A549 (cell line): ENCODE results near the gene AKNAD1. TPM values are rescaled to one million over a fixed set of nuclear protein-coding genes. Genes with fewer than 3 reads are reported as not detected.

Experiments
- ATAC-seq, 2 experiments: fragments of 200-7000 bp in 1 of 2; fragments of >200 bp in 1 of 2; cut with Nextera tagmentation in 1 of 2; cut with Tn5 transposase in 1 of 2; 3 replicates each; pipeline versions ENCODE4 v1.8.0 to v1.9.1; 2018 to 2020; ENCODE audit warnings: mild to moderate bottlenecking in 1 of 2, moderate library complexity in 1 of 2
- CTCF ChIA-PET: fragments of 300-600 bp; sonication (Branson Sonifier 250); formaldehyde crosslinking; extraction: SDS; loops from one replicate; lab custom pipeline; 2021; ENCODE audit warnings: antibody characterized with exemption, inconsistent platforms; lab: Yijun Ruan, JAX
- POLR2A ChIA-PET: fragments of 350-600 bp; formaldehyde crosslinking; extraction: SDS; loops from one replicate; lab custom pipeline; 2021; ENCODE audit warnings: antibody characterized with exemption, inconsistent platforms; lab: Yijun Ruan, JAX
- DNase-seq, 2 experiments: peaks; one replicate each; pipeline versions ENCODE4 v3.0.0 to v3.0.0-alpha.2; 2011 to 2016; ENCODE audit warnings: low read depth in 1 of 2, low spot score in 1 of 2
- FAIRE-seq: peaks from 2 replicates; lab custom pipeline; 2011; peaks lifted over from hg19 to GRCh38; lab: Jason Lieb, UNC
- H3K27ac ChIP-seq, 2 experiments: fragments of >200 bp; sonication (Bioruptor Twin); formaldehyde crosslinking; 3 replicates each; pipeline ENCODE4 v1.5.1; 2016 to 2017
- H3K4me1 ChIP-seq: fragments of >200 bp; sonication (Bioruptor Twin); formaldehyde crosslinking; 3 replicates; pipeline ENCODE4 v1.6.1; 2016
- H3K4me2 ChIP-seq: fragments of >200 bp; sonication (Bioruptor Twin); formaldehyde crosslinking; 3 replicates; pipeline ENCODE4 v1.6.1; 2016
- H3K4me3 ChIP-seq: fragments of >200 bp; sonication (Bioruptor Twin); formaldehyde crosslinking; 3 replicates; pipeline ENCODE4 v1.5.1; 2016
- H3K9me3 ChIP-seq: fragments of >200 bp; sonication (Bioruptor Twin); formaldehyde crosslinking; 3 replicates; pipeline ENCODE4 v1.6.1; 2016
- CEBPB ChIP-seq, 2 experiments: fragments of >200 bp in 1 of 2; sonication (Bioruptor Twin) in 1 of 2; formaldehyde crosslinking in 1 of 2; IDR thresholded peaks; 2 replicates each; pipeline ENCODE4 v1.6.1; 2012 to 2016
- EHF ChIP-seq: fragments of 250-450 bp; sonication (Bioruptor Pico); IDR thresholded peaks from 2 replicates; pipeline ENCODE4 v1.5.0; 2020; ENCODE audit warnings: mild to moderate bottlenecking
- EHMT2 ChIP-seq: fragments of 200-600 bp; sonication (generic); IDR thresholded peaks from 2 replicates; pipeline ENCODE4 v1.6.1; 2016; ENCODE audit warnings: antibody characterized with exemption, low read depth, mild to moderate bottlenecking, moderate library complexity
- EP300 ChIP-seq, 2 experiments: fragments of >200 bp; sonication (Bioruptor Twin); formaldehyde crosslinking; IDR thresholded peaks; 2 replicates in 1 of 2; 3 replicates in 1 of 2; pipeline ENCODE4 v1.6.1; 2016 to 2017
- FOSL2 ChIP-seq, 2 experiments: fragments of 450-650 bp in 1 of 2; fragments of >200 bp in 1 of 2; sonication (Bioruptor Twin) in 1 of 2; formaldehyde crosslinking; IDR thresholded peaks; 2 replicates each; pipeline versions ENCODE4 v1.5.0 to v1.6.1; 2016 to 2020; ENCODE audit warnings: mild to moderate bottlenecking in 1 of 2, moderate library complexity in 1 of 2
- HDAC2 ChIP-seq: fragments of 200-600 bp; sonication (generic); IDR thresholded peaks from 2 replicates; pipeline ENCODE4 v1.6.1; 2016
- HEYL ChIP-seq: fragments of 250-450 bp; sonication (Bioruptor Pico); IDR thresholded peaks from 2 replicates; pipeline ENCODE4 v1.8.0; 2021; ENCODE audit warnings: mild to moderate bottlenecking, moderate library complexity
- HOXA7 ChIP-seq: fragments of 250-450 bp; sonication (Bioruptor Pico); IDR thresholded peaks from 2 replicates; pipeline ENCODE4 v1.5.0; 2020; ENCODE audit warnings: mild to moderate bottlenecking, moderate library complexity
- HOXB5 ChIP-seq: fragments of 250-450 bp; sonication (Bioruptor Pico); IDR thresholded peaks from 2 replicates; pipeline ENCODE4 v1.5.0; 2020; ENCODE audit warnings: mild to moderate bottlenecking, moderate library complexity
- KDM1A ChIP-seq: fragments of 200-600 bp; sonication (generic); IDR thresholded peaks from 2 replicates; pipeline ENCODE4 v1.6.1; 2016; ENCODE audit warnings: low read depth, mild to moderate bottlenecking
- POLR2A ChIP-seq: IDR thresholded peaks from 2 replicates; pipeline ENCODE4 v1.6.1; 2012; ENCODE audit warnings: mild to moderate bottlenecking, low read length
- RCOR1 ChIP-seq: fragments of 150-350 bp; IDR thresholded peaks from 2 replicates; pipeline ENCODE4 v1.6.1; 2014; ENCODE audit warnings: antibody characterized with exemption, low read length, low read depth
- RFX5 ChIP-seq: fragments of 450-650 bp; IDR thresholded peaks from 2 replicates; pipeline ENCODE4 v1.7.1; 2014; ENCODE audit warnings: antibody characterized with exemption, mild to moderate bottlenecking, moderate library complexity
- RNF2 ChIP-seq: fragments of 200-600 bp; sonication (generic); IDR thresholded peaks from 2 replicates; pipeline ENCODE4 v1.6.1; 2016; ENCODE audit warnings: low read depth, mild to moderate bottlenecking, antibody characterized with exemption, moderate library complexity, borderline replicate concordance
- SMC3 ChIP-seq: fragments of >200 bp; sonication (Bioruptor Twin); formaldehyde crosslinking; IDR thresholded peaks from 3 replicates; pipeline ENCODE4 v1.6.1; 2018; ENCODE audit warnings: inconsistent platforms
- SREBF2 ChIP-seq: fragments of 450-650 bp; IDR thresholded peaks from 2 replicates; pipeline ENCODE4 v1.6.1; 2014; ENCODE audit warnings: mild to moderate bottlenecking, moderate library complexity
- ZNF302 ChIP-seq: fragments of 250-450 bp; sonication (Bioruptor Pico); IDR thresholded peaks from 2 replicates; pipeline ENCODE4 v1.9.0; 2021; ENCODE audit warnings: inconsistent platforms, mild to moderate bottlenecking, moderate library complexity
- ZSCAN20 ChIP-seq: fragments of 250-450 bp; sonication (Bioruptor Pico); IDR thresholded peaks from 2 replicates; pipeline ENCODE4 v1.8.0; 2022; ENCODE audit warnings: mild to moderate bottlenecking, moderate library complexity
- WGBS: methylation state at CpG from one replicate; pipeline ENCODE4 v1.1.6; 2017; ENCODE audit errors: missing lambda C conversion rate; 5-methylcytosine and 5-hydroxymethylcytosine counted together
- polyA plus RNA-seq, 4 experiments: library from polyadenylated mRNA; depleted of rRNA in 3 of 4; stranded (reverse); fragments of >200 nt; fragmentation: RNase III in 1 of 4; extraction: RNeasy Plus Mini Kit Qiagen cat#74134 plus additional on column Dnase treatment in 1 of 4; gene quantifications; 2 replicates in 3 of 4; 3 replicates in 1 of 4; pipeline ENCODE4 v1.2.3, GENCODE V29; 2011 to 2017
- TF ChIP-seq, protein P1 (sequence below): fragments of >200 bp; sonication (Bioruptor Twin); formaldehyde crosslinking; IDR thresholded peaks from 3 replicates; pipeline ENCODE4 v1.6.1; 2016
- TF ChIP-seq, protein P2 (sequence below): IDR thresholded peaks from 2 replicates; pipeline ENCODE4 v1.6.1; 2012
- TF ChIP-seq, protein P3 (sequence below): fragments of 150-350 bp; IDR thresholded peaks from 2 replicates; pipeline ENCODE4 v1.6.1; 2014; ENCODE audit warnings: low read depth, mild to moderate bottlenecking, low read length
- TF ChIP-seq, protein P4 (sequence below): IDR thresholded peaks from 2 replicates; pipeline ENCODE4 v1.6.1; 2012
- TF ChIP-seq, protein P5 (sequence below): fragments of >200 bp; sonication (Bioruptor Twin); formaldehyde crosslinking; IDR thresholded peaks from 2 replicates; pipeline ENCODE4 v1.6.1; 2016
- TF ChIP-seq, protein P6 (sequence below): fragments of 200-600 bp; sonication (generic); IDR thresholded peaks from 2 replicates; pipeline ENCODE4 v1.6.1; 2016; ENCODE audit warnings: antibody characterized with exemption, mild to moderate bottlenecking, moderate library complexity

Gene AKNAD1
- polyA plus RNA-seq, 2 of the 4 experiments (the other 2 are of a cell fraction) = 0.56 to 1.3 TPM

DNA sequence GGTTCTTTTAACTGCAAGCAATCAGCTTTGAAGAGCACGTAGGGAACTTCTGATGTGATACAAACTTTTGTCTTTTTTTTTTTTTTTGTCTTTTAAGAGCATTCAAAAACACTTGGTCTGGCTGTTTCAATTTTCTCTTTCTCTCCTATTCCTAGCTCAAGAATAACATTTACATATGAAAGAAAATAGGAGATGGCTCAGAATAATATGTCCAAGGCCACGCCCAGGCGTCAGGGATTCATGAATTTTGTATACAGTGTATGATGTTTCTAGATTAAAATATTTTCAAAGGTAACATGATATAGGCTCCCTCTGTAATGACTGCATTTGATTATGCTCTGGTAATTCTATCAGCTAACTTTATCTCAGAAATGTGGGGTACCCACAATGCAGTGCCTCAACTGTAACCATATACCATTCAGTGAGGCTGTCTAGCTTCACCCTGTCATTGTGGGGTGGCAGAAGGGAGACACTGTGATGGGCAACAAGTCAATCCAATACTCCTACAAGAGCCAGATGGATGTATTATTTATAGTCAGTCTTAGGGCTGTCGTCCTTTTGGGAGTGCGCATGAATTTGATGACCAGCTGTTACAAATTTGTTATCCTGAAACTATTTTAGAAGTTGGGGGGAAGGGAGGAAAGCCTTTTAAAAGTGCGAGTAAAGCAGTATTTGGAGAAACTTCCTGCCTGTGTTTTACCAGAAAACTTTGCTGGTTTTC is 1.5 kb upstream of the AKNAD1 start:
- Histone ChIP-seq H3K4me1 (no peaks in the 10 kb centered on the region), H3K9me3 (no peaks in the 10 kb centered on the region), H3K27ac (no peak overlapping the region), H3K4me2 (no peak overlapping the region), H3K4me3 (no peak overlapping the region)
- CTCF ChIA-PET = interaction anchor here (1.0 to 1.4 kb wide), 5 partner anchors 13 to 42 kb away, joined by 3 to 5 read pairs (median 3); no protein-coding TSS in a partner anchor
- POLR2A ChIA-PET = no interaction called here
- TF ChIP-seq EP300 (IDR thresholded peaks at IDR 0.05) (no peak), RFX5 (no peak), ZNF302 (CRISPR knock-in tag) (no peak), CEBPB (IDR thresholded peaks at IDR 0.05) (no peak), SREBF2 (no peak), EHF (CRISPR knock-in tag) (no peak), EHMT2 (no peak), HOXB5 (CRISPR knock-in tag) (no peak), RNF2 (no peak)
- TF ChIP-seq, protein P1, sequence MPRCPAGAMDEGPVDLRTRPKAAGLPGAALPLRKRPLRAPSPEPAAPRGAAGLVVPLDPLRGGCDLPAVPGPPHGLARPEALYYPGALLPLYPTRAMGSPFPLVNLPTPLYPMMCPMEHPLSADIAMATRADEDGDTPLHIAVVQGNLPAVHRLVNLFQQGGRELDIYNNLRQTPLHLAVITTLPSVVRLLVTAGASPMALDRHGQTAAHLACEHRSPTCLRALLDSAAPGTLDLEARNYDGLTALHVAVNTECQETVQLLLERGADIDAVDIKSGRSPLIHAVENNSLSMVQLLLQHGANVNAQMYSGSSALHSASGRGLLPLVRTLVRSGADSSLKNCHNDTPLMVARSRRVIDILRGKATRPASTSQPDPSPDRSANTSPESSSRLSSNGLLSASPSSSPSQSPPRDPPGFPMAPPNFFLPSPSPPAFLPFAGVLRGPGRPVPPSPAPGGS = no peak
- TF ChIP-seq, protein P2, sequence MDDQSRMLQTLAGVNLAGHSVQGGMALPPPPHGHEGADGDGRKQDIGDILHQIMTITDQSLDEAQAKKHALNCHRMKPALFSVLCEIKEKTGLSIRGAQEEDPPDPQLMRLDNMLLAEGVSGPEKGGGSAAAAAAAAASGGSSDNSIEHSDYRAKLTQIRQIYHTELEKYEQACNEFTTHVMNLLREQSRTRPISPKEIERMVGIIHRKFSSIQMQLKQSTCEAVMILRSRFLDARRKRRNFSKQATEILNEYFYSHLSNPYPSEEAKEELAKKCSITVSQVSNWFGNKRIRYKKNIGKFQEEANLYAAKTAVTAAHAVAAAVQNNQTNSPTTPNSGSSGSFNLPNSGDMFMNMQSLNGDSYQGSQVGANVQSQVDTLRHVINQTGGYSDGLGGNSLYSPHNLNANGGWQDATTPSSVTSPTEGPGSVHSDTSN = no peak
- TF ChIP-seq, protein P3, sequence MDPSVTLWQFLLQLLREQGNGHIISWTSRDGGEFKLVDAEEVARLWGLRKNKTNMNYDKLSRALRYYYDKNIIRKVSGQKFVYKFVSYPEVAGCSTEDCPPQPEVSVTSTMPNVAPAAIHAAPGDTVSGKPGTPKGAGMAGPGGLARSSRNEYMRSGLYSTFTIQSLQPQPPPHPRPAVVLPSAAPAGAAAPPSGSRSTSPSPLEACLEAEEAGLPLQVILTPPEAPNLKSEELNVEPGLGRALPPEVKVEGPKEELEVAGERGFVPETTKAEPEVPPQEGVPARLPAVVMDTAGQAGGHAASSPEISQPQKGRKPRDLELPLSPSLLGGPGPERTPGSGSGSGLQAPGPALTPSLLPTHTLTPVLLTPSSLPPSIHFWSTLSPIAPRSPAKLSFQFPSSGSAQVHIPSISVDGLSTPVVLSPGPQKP = no peak
- ATAC-seq (no peak), DNase-seq (no peak), FAIRE-seq (no peak)
- WGBS = 75% methylated on average over 6 of the region's 6 CpGs

DNA sequence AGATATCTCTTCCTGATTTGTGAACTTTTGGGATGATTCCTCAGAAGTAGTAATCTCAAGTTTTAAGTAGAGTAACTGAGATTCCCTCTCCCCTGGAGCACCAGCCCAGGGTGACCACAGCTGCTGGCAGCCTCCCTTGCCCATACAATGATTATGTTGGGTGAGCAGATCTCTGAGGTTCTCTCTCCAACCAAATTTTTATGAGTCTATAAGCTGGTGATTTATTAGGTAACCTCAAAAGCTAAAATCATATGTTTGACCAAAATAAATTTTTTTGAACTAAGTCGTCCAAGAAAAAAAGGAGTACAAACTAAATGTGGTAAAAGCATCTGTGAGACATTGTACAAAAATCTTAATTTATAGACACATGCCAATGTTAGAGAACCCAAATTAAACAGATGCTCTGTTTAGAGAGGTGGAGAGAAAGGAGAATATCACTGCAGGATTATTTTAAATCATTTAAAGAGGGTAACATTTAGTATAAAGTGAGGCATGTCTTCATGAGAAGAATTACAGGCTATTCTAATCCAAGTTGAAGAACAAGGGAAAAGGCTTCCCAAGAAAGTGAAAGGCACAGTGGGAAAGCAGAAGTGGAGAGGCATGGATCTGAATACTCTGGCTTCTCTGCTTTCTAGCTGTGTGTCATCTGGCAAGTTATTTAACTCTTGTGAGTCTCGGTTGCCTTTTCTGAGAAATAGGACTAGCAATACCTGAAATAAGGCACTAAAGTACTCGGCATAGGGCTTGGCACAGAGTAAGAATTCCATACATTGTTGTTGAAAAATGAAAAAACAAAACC is 2.5 kb downstream of the AKNAD1 start:
- no peak for FAIRE-seq

More for the DNA sequence above, 2.5 kb downstream of the AKNAD1 start:
- no peak overlapping the region for H3K27ac ChIP-seq
- CTCF ChIA-PET = interaction anchor here (1.3 kb wide), 1 partner anchor 25 kb away, joined by 3 read pairs; no protein-coding TSS in a partner anchor
- no peaks in the 10 kb centered on the region for H3K9me3 ChIP-seq
- H3K4me1 ChIP-seq = no peaks in the 10 kb centered on the region
- no peak for DNase-seq
- no peak overlapping the region for H3K4me3 ChIP-seq
- no peak for TF ChIP-seq FOSL2 (IDR thresholded peaks at IDR 0.05)
- no peak for TF ChIP-seq FOSL2 (CRISPR knock-in tag; IDR thresholded peaks at IDR 0.05)
- TF ChIP-seq, protein P4, sequence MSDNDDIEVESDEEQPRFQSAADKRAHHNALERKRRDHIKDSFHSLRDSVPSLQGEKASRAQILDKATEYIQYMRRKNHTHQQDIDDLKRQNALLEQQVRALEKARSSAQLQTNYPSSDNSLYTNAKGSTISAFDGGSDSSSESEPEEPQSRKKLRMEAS = no peak
- no peak for TF ChIP-seq HEYL (CRISPR knock-in tag)
- TF ChIP-seq HOXB5 (CRISPR knock-in tag) = no peak
- no peak for TF ChIP-seq ZNF302 (CRISPR knock-in tag)
- TF ChIP-seq ZSCAN20 (CRISPR knock-in tag) = no peak
- TF ChIP-seq HDAC2 = no peak
- no peak for TF ChIP-seq RFX5
- TF ChIP-seq POLR2A = no peak
- TF ChIP-seq EP300 (IDR thresholded peaks at IDR 0.05) = no peak
- TF ChIP-seq RNF2 = no peak
- TF ChIP-seq, protein P5, sequence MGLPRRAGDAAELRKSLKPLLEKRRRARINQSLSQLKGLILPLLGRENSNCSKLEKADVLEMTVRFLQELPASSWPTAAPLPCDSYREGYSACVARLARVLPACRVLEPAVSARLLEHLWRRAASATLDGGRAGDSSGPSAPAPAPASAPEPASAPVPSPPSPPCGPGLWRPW = no peak
- no peak for TF ChIP-seq KDM1A
- TF ChIP-seq, protein P3 = no peak
- TF ChIP-seq CEBPB (IDR thresholded peaks at IDR 0.05) = no peak
- no peak for TF ChIP-seq RCOR1
- TF ChIP-seq SMC3 = no peak
- no peak for TF ChIP-seq HOXA7 (CRISPR knock-in tag)
- TF ChIP-seq, protein P6, sequence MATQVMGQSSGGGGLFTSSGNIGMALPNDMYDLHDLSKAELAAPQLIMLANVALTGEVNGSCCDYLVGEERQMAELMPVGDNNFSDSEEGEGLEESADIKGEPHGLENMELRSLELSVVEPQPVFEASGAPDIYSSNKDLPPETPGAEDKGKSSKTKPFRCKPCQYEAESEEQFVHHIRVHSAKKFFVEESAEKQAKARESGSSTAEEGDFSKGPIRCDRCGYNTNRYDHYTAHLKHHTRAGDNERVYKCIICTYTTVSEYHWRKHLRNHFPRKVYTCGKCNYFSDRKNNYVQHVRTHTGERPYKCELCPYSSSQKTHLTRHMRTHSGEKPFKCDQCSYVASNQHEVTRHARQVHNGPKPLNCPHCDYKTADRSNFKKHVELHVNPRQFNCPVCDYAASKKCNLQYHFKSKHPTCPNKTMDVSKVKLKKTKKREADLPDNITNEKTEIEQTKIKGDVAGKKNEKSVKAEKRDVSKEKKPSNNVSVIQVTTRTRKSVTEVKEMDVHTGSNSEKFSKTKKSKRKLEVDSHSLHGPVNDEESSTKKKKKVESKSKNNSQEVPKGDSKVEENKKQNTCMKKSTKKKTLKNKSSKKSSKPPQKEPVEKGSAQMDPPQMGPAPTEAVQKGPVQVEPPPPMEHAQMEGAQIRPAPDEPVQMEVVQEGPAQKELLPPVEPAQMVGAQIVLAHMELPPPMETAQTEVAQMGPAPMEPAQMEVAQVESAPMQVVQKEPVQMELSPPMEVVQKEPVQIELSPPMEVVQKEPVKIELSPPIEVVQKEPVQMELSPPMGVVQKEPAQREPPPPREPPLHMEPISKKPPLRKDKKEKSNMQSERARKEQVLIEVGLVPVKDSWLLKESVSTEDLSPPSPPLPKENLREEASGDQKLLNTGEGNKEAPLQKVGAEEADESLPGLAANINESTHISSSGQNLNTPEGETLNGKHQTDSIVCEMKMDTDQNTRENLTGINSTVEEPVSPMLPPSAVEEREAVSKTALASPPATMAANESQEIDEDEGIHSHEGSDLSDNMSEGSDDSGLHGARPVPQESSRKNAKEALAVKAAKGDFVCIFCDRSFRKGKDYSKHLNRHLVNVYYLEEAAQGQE = no peak
- TF ChIP-seq, all 56 proteins: peak for 0
- POLR2A ChIA-PET = no interaction called here
- 37% methylated on average over 3 of the region's 3 CpGs for WGBS
- ATAC-seq = no peak
- H3K4me2 ChIP-seq = no peak overlapping the region
